ENCODE measurements around the gene TRAM2. TPM values are rescaled to one million over a fixed set of nuclear protein-coding genes. Genes with fewer than 3 reads are reported as not detected.

The TRAM2 gene
- polyA plus RNA-seq, 2 donors: 1.0 to 1.8 TPM

DNA sequence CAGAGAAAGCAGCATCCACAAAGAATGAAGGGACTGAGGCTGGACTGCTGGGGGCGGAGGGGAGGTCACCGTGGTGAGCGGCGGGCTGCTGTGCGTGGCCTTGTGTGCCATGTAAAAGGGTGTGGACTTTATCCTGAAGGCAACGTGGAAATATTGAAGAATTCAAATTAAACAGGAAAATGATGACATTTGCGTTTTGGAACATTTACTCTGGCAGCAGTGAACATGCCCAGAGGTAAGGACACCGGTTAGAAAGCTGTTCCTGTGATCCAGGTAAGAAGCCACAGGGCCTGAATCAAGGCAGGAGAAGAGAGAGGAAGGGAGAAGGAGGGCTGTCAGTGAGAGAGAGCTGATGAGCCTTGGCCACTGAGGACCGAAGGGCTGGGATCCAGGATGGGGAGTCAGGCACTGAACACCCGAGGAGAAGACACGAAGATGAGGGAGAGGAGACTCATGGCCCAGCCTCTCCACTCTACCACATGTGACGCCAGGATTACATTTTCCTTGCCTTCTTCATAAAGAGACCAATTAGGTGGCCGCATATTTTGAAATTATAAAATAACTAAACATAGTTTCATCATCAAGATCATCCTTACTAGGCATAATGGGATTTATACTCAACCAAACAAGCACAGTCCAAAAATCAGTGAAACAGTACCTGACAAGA lies 58.4 kb downstream of the TRAM2 start:
- Histone ChIP-seq H3K9me3 (ENCODE audit: control insufficient read depth in 2 of 2, insufficient read depth in 1 of 2, low read depth in 1 of 2, low read length in 1 of 2) (no peaks in the 10 kb centered on the region), H3K4me1 (ENCODE audit: control insufficient read depth in 2 of 2, insufficient read depth in 2 of 2, low read length in 1 of 2) (peaks cover 7 to 9% of the 10 kb centered on the region in 2 donors), H3K27me3 (ENCODE audit: control insufficient read depth in 1 of 2, insufficient read depth in 2 of 2, low read length in 2 of 2) (no peaks in the 10 kb centered on the region), H3K4me3 (ENCODE audit: low read depth in 1 of 2, low read length in 2 of 2) (no peak overlapping the region), H3K36me3 (ENCODE audit: control insufficient read depth in 2 of 2, insufficient read depth in 2 of 2, low read length in 1 of 2) (peaks cover 0 to 2% of the 10 kb centered on the region in 2 donors), H3K27ac (ENCODE audit: low read depth in 2 of 2, low read length in 1 of 2) (peak overlapping the region; percentile 60 to 87)
- 71 to 72% methylated on average over 13 of the region's 13 CpGs for WGBS, 2 donors

DNA sequence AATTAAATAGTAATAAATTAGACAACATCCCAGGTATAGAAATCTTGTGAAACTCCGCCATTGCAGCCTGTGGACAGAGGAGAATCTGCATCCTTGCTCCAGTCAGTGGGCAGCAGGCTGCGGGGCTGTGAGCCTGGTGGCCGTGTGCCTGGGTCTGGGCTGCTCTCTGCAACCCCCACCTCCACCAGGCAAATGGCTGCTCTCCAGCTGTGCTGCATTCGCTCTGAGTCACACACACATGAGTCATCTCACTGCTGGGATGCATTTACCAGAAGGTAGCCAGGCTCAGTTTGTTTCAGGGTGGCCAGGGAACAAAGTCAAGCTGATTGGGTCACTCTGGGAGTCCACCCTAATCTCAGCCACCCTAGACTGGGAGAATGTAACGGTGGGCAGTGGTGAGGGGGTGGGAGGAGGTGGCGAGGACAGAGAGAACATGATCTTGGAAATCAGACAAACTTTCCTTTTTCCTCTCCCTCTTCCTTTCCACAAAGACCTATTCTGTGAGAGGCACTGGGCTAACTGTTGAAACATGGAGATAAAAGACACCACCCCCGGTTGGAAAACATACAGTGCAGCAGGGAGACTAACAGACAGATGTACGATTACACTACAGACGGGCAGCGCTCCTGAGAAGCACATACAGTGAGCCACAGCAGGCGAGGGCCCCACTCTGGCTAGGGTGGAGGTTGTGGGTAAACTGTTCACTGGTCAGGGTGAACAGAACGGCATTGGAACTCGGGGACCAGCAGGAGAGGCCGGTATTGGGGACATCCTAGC lies 59.2 kb downstream of the TRAM2 start:
- no peak overlapping the region for H3K4me3 ChIP-seq (ENCODE audit: low read depth in 1 of 2, low read length in 2 of 2)
- WGBS, 2 donors: 27 to 50% methylated on average over 14 of the region's 14 CpGs
- no peaks in the 10 kb centered on the region for H3K27me3 ChIP-seq (ENCODE audit: control insufficient read depth in 1 of 2, insufficient read depth in 2 of 2, low read length in 2 of 2)
- peaks cover 7 to 10% of the 10 kb centered on the region in 2 donors for H3K4me1 ChIP-seq (ENCODE audit: control insufficient read depth in 2 of 2, insufficient read depth in 2 of 2, low read length in 1 of 2)
- H3K9me3 ChIP-seq (ENCODE audit: control insufficient read depth in 2 of 2, insufficient read depth in 1 of 2, low read depth in 1 of 2, low read length in 1 of 2): no peaks in the 10 kb centered on the region
- H3K36me3 ChIP-seq (ENCODE audit: control insufficient read depth in 2 of 2, insufficient read depth in 2 of 2, low read length in 1 of 2): peaks cover 0 to 2% of the 10 kb centered on the region in 2 donors
- peak overlapping the region; percentile 60 to 87 for H3K27ac ChIP-seq (ENCODE audit: low read depth in 2 of 2, low read length in 1 of 2)

DNA sequence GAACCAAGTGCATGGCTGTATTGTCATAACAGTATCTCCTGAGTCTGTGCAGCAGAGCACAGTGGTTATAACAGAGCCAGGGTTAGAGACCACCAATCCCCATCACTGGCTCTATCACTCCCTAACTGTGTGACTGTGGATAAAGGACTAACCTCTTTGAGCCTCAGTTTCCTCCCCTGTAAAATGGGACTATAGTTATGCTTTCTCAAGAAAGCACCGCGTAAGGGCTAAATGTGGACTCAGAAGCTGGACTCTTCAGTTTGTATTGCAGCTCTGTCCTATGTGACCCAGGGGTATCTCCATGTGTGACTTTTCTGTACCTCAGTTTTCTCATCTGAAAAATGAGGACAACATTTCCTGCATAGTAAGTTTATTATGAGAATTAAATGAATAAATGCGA lies 59.9 kb downstream of the TRAM2 start:
- Histone ChIP-seq H3K4me3 (ENCODE audit: low read depth in 1 of 2, low read length in 2 of 2) (no peak overlapping the region), H3K4me1 (ENCODE audit: control insufficient read depth in 2 of 2, insufficient read depth in 2 of 2, low read length in 1 of 2) (peaks cover 7 to 10% of the 10 kb centered on the region in 2 donors), H3K36me3 (ENCODE audit: control insufficient read depth in 2 of 2, insufficient read depth in 2 of 2, low read length in 1 of 2) (peaks cover 0 to 2% of the 10 kb centered on the region in 2 donors), H3K9me3 (ENCODE audit: control insufficient read depth in 2 of 2, insufficient read depth in 1 of 2, low read depth in 1 of 2, low read length in 1 of 2) (no peaks in the 10 kb centered on the region), H3K27me3 (ENCODE audit: control insufficient read depth in 1 of 2, insufficient read depth in 2 of 2, low read length in 2 of 2) (no peaks in the 10 kb centered on the region), H3K27ac (ENCODE audit: low read depth in 2 of 2, low read length in 1 of 2) (no peak overlapping the region)
- WGBS, 2 donors: 95 to 96% methylated on average over 3 of the region's 3 CpGs

DNA sequence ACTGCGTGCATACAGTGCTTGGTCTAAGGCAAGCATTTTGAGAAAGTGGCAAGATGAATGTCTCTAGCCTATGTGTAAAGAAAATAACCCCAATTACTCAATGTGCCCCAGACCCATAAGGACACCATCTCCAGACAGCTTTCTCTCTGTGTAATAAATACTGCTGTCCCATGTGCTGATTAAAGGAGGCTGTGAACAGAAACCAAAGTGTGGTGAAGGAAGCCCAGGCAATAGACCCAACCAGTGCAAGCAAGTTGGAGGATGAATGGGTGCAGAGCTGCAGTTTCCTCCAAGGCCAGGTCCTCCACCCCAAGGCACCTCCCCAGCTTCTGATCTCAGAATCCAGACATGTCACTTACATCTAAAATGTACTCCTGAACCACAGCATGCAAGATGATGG lies 60.6 kb downstream of the TRAM2 start:
- Histone ChIP-seq H3K9me3 (ENCODE audit: control insufficient read depth in 2 of 2, insufficient read depth in 1 of 2, low read depth in 1 of 2, low read length in 1 of 2) (no peaks in the 10 kb centered on the region), H3K4me3 (ENCODE audit: low read depth in 1 of 2, low read length in 2 of 2) (no peak overlapping the region), H3K4me1 (ENCODE audit: control insufficient read depth in 2 of 2, insufficient read depth in 2 of 2, low read length in 1 of 2) (peaks cover 7 to 10% of the 10 kb centered on the region in 2 donors), H3K36me3 (ENCODE audit: control insufficient read depth in 2 of 2, insufficient read depth in 2 of 2, low read length in 1 of 2) (peaks cover 0 to 3% of the 10 kb centered on the region in 2 donors), H3K27ac (ENCODE audit: low read depth in 2 of 2, low read length in 1 of 2) (no peak overlapping the region), H3K27me3 (ENCODE audit: control insufficient read depth in 1 of 2, insufficient read depth in 2 of 2, low read length in 2 of 2) (no peaks in the 10 kb centered on the region)
- 92 to 93% methylated on average over 1 of the region's 1 CpG for WGBS, 2 donors

DNA sequence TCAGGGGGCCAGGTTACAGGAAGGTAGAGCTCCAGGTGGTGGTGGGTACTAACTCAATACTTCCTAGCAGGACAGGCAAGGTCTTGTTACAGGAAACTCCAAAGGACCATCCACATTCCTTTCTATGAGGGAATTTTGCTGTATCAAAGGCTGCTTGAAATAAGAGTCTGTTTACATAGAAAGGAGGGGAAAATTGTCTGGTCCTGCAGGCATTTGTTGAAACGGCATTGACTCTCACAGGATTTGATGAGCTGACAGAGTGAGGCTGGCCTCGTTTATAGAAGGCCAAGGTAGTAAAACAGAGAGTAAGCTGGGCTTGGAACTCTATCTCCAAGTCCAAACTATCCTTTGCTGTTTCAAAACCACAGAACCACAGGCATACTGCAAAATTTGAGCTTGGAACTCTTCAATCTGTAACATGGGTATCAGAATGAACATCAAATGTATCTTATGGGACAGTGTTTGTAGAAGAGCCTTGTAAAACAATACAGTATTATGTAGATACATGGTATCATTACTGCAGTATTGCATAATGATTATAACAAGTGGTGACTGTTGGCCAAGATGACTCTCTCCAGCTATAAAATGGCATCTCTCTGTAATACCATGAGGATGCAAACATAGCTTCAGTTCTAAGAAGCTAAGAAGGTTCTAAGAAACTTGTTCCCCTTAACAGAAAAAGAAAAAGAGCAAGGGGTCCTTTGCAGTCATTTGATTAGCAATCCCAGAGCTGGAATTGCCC lies 61.5 kb downstream of the TRAM2 start:
- 25 to 38% methylated on average over 2 of the region's 2 CpGs for WGBS, 2 donors
- peak overlapping the region in 1 of 2 donors; percentile 36 for H3K27ac ChIP-seq (ENCODE audit: low read depth in 2 of 2, low read length in 1 of 2)
- peaks cover 0 to 3% of the 10 kb centered on the region in 2 donors for H3K36me3 ChIP-seq (ENCODE audit: control insufficient read depth in 2 of 2, insufficient read depth in 2 of 2, low read length in 1 of 2)
- no peaks in the 10 kb centered on the region for H3K27me3 ChIP-seq (ENCODE audit: control insufficient read depth in 1 of 2, insufficient read depth in 2 of 2, low read length in 2 of 2)
- no peak overlapping the region for H3K4me3 ChIP-seq (ENCODE audit: low read depth in 1 of 2, low read length in 2 of 2)
- H3K9me3 ChIP-seq (ENCODE audit: control insufficient read depth in 2 of 2, insufficient read depth in 1 of 2, low read depth in 1 of 2, low read length in 1 of 2): no peaks in the 10 kb centered on the region
- H3K4me1 ChIP-seq (ENCODE audit: control insufficient read depth in 2 of 2, insufficient read depth in 2 of 2, low read length in 1 of 2): peaks cover 7 to 10% of the 10 kb centered on the region in 2 donors

DNA sequence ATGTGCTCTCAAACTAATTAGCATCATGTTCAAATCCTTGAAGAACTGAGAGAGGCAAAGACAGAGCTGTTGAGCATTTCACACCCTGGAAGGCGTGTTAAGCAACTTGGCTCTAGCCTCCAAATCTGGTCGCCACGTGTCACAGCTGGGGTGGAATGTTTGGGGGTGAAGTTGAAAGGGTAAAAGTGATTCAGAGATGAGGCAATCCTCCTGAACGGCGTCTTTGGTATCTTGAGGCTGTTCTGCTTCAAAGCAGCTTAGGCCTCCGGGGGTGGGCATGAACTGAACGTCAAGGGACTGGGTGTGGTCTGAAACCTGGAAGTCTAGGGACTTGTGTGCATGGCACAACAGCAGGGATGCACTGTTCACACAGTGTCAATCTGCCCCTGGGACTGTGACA lies 62.3 kb downstream of the TRAM2 start:
- 28 to 48% methylated on average over 7 of the region's 7 CpGs for WGBS, 2 donors

DNA sequence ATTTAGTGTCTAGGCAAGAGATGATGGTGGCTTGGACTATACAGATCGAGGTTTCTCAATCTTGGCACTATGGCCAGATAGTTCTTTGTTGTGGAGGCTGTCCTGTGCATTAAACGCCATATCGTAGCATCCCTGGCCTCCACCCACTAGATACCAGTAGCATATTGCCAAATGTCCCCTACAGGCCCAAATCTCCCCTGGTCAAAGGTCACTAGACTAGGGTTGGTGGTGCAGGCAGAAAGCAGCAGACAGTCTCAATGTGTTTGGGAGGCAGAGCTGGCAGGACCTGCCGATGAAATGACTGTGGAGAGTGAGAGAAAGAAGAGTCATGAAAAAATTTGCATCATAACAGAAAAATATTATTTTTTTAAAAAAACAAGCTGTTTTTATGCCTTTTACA lies 63.0 kb downstream of the TRAM2 start:
- peaks cover 7 to 10% of the 10 kb centered on the region in 2 donors for H3K4me1 ChIP-seq (ENCODE audit: control insufficient read depth in 2 of 2, insufficient read depth in 2 of 2, low read length in 1 of 2)
- H3K27ac ChIP-seq (ENCODE audit: low read depth in 2 of 2, low read length in 1 of 2): no peak overlapping the region
- 93 to 94% methylated on average over 4 of the region's 4 CpGs for WGBS, 2 donors

More for the DNA sequence above, 62.3 kb downstream of the TRAM2 start:
- Histone ChIP-seq H3K9me3 (ENCODE audit: control insufficient read depth in 2 of 2, insufficient read depth in 1 of 2, low read depth in 1 of 2, low read length in 1 of 2) (no peaks in the 10 kb centered on the region), H3K4me1 (ENCODE audit: control insufficient read depth in 2 of 2, insufficient read depth in 2 of 2, low read length in 1 of 2) (peaks cover 7 to 10% of the 10 kb centered on the region in 2 donors), H3K27me3 (ENCODE audit: control insufficient read depth in 1 of 2, insufficient read depth in 2 of 2, low read length in 2 of 2) (no peaks in the 10 kb centered on the region), H3K4me3 (ENCODE audit: low read depth in 1 of 2, low read length in 2 of 2) (no peak overlapping the region), H3K36me3 (ENCODE audit: control insufficient read depth in 2 of 2, insufficient read depth in 2 of 2, low read length in 1 of 2) (peaks cover 0 to 2% of the 10 kb centered on the region in 2 donors), H3K27ac (ENCODE audit: low read depth in 2 of 2, low read length in 1 of 2) (no peak overlapping the region)

DNA sequence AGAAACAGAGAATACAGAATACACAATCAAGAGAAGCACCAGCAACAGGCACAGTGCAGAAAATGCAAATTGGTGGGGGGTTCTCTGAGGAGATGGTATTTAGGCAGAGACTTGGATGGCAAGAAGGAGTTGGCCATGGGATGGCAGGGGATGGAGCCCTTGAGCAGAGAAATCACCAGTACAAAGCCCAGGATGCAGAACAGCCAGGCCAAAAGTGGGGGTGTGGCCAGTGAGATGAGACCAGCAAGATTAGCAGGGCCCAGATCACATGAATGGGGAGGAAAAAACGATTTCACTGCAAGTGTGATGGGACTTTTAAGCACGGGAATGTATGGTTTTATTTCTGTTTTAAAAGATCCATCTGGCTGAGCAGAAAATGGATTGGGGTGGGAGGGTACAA lies 63.4 kb downstream of the TRAM2 start:
- 63 to 67% methylated on average over 2 of the region's 2 CpGs for WGBS, 2 donors
- Histone ChIP-seq H3K27me3 (ENCODE audit: control insufficient read depth in 1 of 2, insufficient read depth in 2 of 2, low read length in 2 of 2) (no peaks in the 10 kb centered on the region), H3K27ac (ENCODE audit: low read depth in 2 of 2, low read length in 1 of 2) (no peak overlapping the region), H3K4me1 (ENCODE audit: control insufficient read depth in 2 of 2, insufficient read depth in 2 of 2, low read length in 1 of 2) (peaks cover 6 to 10% of the 10 kb centered on the region in 2 donors), H3K4me3 (ENCODE audit: low read depth in 1 of 2, low read length in 2 of 2) (no peak overlapping the region), H3K9me3 (ENCODE audit: control insufficient read depth in 2 of 2, insufficient read depth in 1 of 2, low read depth in 1 of 2, low read length in 1 of 2) (no peaks in the 10 kb centered on the region), H3K36me3 (ENCODE audit: control insufficient read depth in 2 of 2, insufficient read depth in 2 of 2, low read length in 1 of 2) (peaks cover 4 to 7% of the 10 kb centered on the region in 2 donors)

More for the DNA sequence above, 63.0 kb downstream of the TRAM2 start:
- Histone ChIP-seq H3K4me3 (ENCODE audit: low read depth in 1 of 2, low read length in 2 of 2) (no peak overlapping the region), H3K9me3 (ENCODE audit: control insufficient read depth in 2 of 2, insufficient read depth in 1 of 2, low read depth in 1 of 2, low read length in 1 of 2) (no peaks in the 10 kb centered on the region), H3K27me3 (ENCODE audit: control insufficient read depth in 1 of 2, insufficient read depth in 2 of 2, low read length in 2 of 2) (no peaks in the 10 kb centered on the region), H3K36me3 (ENCODE audit: control insufficient read depth in 2 of 2, insufficient read depth in 2 of 2, low read length in 1 of 2) (peaks cover 4 to 6% of the 10 kb centered on the region in 2 donors)

DNA sequence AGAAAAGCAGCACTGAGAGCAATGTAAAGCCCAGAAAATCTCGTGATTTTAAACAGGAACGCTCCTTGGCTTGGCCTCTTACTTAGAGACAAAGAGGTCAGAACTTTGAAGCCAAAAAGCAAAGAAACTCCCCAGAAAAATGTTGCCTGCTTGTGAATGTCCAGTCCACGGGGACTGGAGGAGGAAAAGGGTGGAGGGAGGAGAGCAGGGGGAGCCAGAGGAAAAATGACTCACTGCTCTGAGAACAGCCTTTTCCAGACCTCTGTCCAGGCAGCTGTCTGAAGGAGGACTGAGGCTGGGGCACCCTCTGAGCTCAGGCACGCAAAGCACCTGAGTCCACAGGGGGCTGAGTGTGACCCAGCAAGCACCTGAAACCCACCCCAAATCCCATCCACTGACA lies 64.7 kb downstream of the TRAM2 start:
- Histone ChIP-seq H3K4me3 (ENCODE audit: low read depth in 1 of 2, low read length in 2 of 2) (no peak overlapping the region), H3K9me3 (ENCODE audit: control insufficient read depth in 2 of 2, insufficient read depth in 1 of 2, low read depth in 1 of 2, low read length in 1 of 2) (no peaks in the 10 kb centered on the region), H3K27ac (ENCODE audit: low read depth in 2 of 2, low read length in 1 of 2) (peak overlapping the region; percentile 47 to 58), H3K4me1 (ENCODE audit: control insufficient read depth in 2 of 2, insufficient read depth in 2 of 2, low read length in 1 of 2) (peaks cover 0 to 4% of the 10 kb centered on the region in 2 donors), H3K36me3 (ENCODE audit: control insufficient read depth in 2 of 2, insufficient read depth in 2 of 2, low read length in 1 of 2) (peaks cover 4 to 11% of the 10 kb centered on the region in 2 donors), H3K27me3 (ENCODE audit: control insufficient read depth in 1 of 2, insufficient read depth in 2 of 2, low read length in 2 of 2) (no peaks in the 10 kb centered on the region)
- WGBS, 2 donors: 52 to 64% methylated on average over 4 of the region's 4 CpGs
